GM21360 (cell line): Measurements from ENCODE around the gene CDC14B.

Source experiments
- ATAC-seq: cut with Tn5 transposase; IDR thresholded peaks from one replicate; pipeline ENCODE4 v1.9.1; 2021; ENCODE audit warnings: mild to moderate bottlenecking, moderate library complexity; ENCODE audit not compliant: unreplicated experiment

Gene CDC14B

DNA sequence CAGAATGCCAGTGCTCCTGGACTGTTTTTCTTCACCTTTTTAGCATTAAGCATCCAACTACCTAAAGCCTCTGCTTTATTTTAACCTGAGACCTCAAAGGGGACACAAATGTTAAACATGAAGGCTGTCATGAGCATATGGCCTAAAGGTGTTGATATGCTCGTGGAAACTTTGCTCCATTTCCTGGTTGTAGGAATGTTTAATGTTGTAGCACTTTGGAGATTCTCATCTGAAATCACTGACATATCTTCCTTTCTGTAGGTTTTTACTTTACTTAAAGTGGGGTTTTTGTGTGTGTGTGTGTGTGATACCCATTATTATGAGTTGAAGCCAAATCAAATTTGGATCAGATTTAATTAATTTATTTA is 132.6 kb downstream of the CDC14B start:
- ATAC-seq, result no peak

DNA sequence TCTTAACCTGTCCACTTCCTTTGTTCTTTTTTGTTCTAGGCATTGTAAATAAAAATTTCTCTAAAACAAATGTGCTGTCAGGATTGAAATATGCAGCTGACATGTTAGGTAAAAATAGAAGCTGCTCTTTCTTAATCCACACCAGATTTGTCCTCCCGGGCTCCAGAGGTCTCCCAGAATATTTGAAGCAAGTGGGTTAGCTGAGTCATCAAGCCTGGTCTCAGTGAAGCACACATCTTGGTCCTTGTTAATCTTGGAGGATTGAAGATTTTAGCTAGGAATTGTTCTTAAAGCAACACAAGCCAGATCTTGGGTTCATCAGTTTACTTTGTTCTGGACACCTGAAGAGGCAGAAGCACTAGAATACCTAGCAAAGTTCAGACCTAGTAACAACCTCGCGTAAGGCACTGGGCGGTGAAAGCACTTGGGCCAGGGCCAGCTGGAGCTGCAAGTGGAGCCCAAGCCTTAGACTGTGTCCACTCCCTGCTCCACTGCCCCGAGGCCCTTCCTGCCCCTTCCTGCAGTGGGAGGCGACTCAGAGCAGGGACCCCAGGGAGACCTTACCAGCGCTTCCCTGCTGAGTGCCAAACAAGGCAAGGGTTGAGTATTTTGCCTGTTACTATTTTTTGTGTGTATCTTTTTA is 133.1 kb downstream of the CDC14B start:
- no peak for ATAC-seq

DNA sequence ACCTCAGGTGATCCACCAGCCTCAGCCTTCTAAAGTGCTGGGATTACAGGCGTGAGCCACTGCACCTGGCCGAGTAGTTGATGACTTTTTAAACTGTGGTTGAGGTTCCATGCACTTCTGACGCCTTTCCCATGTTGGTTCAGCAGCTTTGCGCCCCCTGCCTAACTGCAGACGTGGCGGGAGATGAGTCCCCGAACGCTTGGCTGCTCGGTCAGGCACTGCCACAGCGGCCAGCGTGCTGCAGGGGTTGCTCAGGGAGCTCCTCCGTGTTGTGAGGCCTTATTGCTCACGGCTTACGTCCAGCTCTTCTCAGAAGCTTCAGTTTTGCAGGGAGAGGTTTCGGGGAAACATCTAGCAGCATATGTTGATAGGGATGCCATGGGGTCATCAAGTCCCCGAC is 134.4 kb downstream of the CDC14B start:
- no peak for ATAC-seq

DNA sequence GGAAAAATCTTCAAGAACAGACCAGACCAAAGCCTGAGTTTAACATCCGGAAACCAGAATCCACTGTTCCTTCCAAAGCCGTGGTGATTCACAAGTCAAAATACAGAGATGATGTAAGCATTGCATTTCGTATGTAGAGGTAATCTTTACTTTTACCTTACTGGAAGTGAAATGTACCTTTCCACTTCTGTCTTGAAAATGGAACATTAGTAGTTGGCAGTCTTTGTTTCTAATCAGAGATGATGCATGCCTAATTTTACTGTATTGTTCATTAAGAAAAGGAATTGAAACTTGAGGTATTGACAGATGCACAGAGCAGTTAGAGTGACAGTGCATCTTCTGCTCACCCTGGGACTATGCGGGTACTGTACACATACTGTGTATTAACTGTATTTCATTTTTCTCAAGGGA is 135.1 kb downstream of the CDC14B start:
- peak; percentile 87 for ATAC-seq

DNA sequence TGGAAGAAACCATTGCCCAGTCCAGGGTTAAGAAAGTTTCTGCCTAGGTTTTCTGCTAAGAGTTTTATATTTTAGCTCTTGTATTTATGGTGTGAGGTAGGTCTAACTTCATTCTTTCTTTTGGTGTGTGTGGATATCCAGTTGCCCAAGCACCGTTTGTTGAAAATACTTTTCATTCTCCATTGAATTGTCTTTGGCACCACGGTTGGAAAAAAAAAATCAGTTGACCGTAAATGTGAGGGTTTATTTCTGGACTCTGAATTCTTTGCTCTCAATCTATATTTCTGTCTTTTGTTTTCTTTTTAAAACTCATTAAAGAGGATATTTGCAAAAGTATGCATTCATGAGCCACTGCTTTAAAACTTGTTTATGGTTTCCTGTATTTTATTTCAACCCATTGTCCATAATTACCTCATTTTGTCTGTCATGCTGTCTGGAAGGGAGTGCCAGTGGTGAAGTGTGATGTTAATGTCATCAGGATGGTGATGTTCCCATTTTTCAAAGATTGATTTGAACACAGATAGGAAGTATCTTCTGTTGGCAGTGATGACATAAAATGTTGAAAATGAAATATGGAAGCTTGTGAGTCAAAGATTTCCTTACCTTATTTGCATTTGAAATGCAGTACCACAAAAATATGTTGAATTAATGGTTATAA is 135.8 kb downstream of the CDC14B start:
- ATAC-seq, result no peak

DNA sequence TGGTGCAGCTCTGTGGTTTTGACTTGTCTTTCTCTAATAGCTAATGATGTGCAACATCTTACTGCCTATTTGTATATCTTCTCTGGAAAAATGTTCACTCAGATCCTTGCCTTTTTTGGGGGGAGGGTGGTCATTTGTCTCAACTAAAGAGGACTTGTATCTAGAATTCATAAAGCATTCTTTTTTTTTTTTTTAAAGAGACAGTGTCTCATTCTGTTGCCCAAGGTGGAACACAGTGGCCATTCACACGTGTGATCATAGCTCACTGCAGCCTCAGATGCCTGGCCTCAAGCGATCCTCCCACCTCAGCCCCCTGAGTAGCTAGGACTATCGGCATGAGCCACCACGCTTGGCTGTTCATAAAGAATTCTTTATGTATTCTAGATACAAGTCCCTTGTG is 136.4 kb downstream of the CDC14B start:
- ATAC-seq, result no peak

DNA sequence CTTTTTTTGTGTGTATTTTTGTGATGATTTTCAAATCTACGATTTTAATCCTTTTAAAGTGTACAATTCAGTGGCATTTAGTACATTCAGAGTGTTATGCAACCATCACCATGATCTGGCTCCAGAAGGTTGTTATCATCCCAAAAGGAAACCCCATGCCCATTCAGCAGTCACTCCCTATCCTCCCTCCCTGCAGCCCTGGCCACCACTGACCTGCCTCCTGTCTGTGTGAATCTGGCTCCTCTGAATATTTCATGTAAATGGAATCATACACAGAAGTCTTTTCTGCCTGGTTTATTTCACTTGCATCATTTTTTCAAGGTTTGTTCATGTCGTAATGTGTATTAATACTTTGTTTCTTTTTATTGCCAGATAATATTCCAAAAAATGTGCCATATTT is 137.2 kb downstream of the CDC14B start:
- no peak for ATAC-seq

DNA sequence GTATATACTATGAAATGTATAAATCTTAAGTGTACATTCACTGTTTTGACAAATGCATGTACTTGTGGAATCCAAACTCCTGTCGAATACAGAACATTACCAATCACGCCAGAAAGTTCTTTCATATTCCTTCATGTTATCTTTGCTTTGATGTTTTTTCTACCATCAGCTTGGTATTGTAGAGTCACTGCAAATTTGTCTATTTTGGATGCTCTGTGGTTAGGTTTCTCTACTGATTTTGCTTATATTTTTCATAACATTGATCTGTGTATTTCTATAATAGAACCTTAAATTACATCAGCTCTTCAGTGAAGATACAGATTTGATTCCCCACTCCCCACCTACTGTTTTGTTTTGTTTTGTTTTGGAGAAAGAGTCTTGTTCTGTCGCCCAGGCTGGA is 138.9 kb downstream of the CDC14B start:
- no peak for ATAC-seq

DNA sequence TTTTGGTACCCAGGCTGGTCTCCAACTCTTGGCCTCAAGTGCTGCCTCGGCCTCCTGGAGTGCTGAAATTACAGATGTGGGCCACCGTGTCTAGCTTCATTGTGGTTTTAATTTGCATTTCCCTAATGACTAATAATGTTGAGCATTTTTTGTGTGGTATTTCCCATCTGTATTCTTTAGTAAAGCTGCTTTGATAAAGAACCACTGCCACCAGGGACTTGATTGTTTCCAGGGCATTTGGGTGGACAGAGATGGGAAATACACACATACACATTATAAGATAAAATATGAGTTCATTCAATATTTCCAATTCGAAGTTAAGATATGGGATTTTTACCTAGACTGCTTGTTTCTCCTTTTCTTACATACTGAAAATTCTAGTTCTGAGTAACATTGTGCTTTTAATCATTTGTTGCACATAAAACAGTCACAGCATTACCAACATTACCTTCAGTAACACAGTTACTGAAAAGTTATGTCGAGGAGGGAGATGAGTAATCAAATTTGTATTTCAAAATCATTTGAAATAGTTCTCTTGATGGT is 140.7 kb downstream of the CDC14B start:
- peak; percentile 62 for ATAC-seq

DNA sequence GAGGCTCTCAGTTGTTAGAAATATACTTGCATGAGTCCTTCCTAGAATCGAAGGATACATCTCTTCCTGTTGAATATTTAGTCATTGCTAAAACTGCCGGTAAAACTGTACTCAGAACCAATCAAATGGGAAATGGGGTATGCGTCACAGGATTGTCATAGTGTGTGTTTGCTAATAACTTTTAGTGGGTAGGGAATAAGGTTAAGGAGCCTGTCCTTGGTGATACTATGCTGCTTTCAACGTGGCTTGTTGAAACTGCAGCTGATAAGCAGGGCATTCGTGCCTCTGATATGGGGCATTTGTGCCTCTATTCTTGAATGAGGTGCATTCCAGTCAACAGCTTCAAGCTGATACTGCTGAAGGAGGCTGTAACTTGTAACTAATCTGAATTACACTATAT is 143.1 kb downstream of the CDC14B start:
- no peak for ATAC-seq

DNA sequence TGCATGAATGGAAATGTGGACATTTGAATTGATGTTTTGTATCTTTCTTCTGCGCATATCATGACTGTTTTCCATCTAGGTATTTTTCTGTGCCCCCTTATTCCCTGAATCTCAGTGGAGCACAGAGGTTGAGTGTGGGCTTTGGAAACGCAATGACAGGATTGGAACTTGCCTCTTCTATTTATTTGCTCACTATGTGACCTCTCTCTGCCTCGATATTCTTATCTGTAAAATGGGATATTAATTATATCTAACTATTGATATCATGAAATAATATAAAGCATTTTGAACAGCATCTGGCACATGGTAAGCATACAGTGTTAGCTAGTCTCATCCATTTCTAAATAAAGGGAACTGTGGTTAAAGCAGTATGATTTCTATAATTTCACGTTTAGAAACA is 143.6 kb downstream of the CDC14B start:
- no peak for ATAC-seq

DNA sequence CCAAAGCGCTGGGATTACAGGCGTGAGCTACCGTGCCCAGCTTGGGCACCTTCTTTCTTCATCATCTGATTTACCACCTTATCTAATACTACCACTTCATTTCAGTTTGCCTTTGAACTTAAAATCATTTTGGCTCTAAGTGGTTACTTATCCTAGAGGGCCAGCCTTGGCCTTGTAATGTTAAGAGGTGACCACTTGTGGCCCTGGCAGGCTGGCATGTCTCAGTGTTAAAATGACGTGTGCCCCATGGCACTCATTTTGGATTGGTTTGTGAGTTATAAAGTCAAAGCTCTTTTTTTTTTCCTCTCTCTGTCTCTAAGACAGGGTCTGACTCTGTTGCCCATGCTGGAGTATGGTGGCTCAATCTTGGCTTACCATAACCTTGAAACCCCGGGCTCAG is 151.9 kb downstream of the CDC14B start:
- ATAC-seq, result no peak

DNA sequence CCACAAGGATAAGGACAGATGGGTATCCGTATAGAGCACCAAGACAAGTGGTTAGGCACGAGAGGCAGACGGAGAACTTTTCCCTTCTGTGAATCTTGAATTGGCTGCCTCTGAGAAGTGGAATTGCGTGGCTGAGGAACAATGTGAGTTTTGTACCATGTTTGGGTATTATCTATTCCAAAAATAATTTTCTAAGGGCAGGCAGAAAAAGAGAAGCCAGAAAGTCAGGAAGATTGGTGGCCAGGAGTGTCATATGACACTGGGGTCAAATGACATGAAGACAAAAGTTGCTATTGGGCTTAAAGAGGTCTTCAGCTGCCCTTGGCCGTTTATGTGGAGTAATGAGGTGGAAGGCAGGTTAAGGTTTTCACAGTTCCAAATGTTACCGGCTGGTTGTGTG is 155.2 kb downstream of the CDC14B start:
- ATAC-seq, result no peak

DNA sequence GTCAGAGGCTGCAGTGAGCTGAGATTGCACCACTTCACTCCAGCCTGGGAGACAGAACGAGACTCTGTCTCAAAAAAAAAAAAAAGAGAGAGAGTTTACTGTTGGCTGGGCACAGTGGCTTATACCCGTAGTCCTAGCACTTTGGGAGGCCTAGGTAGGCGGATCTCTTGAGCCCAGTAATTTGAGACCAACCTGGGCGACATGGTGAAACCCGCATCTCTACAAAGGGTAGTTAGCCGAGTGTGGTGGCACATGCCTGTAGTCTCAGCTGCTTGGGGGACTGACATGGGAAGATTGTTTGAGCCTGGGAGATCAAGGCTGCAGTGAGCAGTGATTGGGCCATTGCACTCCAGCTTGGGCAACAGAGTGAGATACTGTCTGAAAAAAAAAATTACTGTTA is 157.1 kb downstream of the CDC14B start:
- ATAC-seq, result no peak

DNA sequence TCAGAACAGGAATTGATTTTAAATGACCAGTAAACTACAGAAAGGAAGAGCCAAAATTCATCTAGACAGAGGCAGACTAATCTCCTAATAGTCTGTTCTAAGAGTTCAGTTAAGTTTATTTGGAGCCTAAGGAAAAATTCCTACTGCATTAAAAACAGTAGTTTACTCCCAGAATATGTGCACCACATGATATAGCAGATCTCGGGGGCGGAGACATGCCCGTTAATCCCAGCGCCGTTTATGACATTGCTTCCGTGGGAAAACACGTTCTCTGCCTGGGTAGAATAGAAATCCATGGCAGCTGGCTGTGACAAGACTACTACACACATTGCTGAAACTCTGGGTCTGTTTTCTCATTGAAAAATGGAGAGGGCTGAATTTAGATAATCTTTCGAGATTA is 158.3 kb downstream of the CDC14B start:
- ATAC-seq, result no peak

DNA sequence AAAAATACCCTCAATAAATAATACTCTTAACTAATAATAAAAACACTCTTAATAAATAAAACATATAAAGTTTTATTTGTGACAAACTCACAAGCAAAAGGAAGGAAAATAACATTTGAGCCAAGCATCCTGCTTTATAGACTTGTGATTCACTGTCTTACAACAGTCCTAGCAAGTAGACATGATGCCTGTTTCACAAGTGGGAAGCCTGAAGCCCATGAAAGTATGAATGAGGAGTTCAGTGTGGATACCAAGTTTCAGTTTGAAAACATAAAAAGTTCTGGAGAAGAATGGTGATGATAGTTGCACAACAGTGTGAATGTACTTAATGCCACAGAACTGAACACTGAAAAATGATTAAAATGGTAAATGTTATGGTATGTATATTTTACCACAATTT is 158.8 kb downstream of the CDC14B start:
- ATAC-seq, result no peak

DNA sequence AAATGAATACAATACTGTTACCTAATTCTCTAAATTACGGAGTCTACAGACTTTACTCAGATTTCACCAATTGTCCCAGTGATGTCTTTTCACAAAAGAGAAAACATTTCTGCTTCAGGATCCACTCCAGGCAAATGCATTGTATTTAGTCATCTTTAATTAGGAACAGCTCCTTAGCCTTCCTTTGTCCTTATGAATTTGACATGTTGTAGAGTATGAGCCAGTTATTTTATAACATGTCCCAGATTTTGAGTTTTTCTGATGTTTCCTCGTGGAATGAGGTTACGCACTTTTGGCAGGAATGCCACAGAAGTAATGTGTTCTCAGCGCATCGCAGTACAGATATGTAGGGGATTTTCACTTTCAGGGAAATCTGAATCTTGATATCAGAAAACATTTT is 159.2 kb downstream of the CDC14B start:
- ATAC-seq, result no peak

DNA sequence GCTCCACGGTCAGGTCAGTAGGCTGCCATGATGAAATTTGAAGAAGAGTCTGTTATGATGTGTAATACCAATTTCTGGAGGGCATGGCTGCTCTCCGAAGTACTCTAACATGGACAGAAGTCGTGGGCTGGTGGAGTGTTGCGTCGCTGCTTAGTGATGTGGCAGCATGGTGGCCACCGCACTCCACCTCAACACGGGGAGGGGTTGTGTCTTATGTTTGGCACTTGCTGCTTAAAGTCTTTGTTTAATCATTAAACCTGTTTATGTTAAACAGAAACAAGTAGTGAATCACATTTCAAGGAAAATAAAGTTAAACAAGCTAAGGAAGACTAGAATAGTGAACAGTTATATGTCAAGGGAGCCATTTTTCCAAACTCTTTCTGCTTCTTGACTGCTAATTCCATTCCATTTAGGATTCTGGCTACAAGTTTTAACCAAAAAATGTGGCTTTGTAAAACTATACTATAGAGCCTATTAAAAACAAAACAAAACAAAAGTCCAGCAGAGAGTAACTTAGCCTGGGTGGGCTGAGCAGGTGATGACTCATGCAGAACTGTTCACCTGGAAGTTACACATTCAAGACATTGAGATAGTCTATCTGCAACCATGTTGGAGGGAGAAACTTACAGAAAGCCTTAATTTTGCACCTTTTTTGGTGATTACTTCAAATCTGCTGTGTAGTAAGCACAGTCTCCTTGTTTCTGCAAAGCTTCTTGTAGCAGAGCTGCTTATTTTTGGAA is 160.2 kb downstream of the CDC14B start:
- no peak for ATAC-seq

DNA sequence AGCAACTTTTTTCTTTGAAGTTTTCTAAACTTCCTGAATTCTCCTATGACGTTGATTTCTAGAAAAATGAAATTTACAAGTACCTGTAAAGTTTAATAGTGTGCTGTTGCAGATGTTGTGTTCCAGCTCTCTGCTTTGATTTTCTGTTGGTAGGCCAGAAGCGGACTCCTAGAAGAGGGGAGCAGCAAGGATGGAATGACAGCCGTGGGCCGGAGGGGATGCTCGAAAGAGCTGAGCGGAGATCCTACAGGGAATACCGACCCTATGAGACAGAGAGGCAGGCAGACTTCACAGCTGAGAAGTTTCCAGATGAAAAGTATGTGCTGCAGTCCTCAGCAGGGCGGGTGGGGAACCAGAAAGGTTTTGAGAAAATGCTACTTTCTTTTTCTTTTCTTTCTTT is 161.4 kb downstream of the CDC14B start:
- no peak for ATAC-seq

DNA sequence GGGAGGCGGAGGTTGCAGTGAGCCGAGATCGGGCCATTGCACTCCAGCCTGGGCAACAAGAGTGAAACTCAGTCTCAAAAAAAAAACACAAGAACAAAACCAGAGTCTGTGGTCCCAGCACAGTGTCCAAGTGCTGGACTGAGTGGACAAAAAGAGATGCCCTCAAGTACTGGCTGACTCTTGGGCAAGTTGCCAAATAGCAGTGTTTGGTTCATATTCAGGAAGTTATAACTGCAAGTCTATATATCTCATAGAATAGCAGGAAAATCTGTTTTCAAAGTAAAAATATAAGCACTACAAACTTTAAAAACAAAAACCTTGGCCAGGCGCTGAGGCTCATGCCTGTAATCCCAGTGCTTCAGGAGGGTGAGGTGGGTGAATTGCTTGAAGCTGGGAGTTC is 162.4 kb downstream of the CDC14B start:
- ATAC-seq, result no peak

DNA sequence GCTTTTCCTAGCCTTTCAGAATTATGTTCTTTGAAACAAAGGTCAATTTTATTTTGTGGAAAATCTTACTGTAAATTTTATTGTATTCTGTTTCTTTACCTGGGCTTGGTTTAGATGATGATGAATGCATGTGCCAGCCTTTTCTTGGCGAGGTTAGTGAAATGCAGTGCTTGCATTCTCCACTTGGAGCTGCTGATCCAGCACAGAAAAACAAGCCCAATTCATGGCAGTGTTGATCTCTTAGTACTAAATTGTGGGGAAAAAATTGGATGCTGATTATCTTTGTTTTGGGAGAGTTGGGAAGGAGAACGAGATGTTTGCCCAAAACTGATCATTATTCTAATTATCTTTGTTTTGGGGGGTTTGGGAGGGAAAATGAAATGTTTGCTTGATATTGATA is 166.0 kb downstream of the CDC14B start:
- ATAC-seq, result no peak
